GM23338 (cell line): ENCODE measurements around the gene CELF2.

Experiments used
- CREB1 ChIP-seq: fragments of 250-450 bp; sonication (Bioruptor Pico); IDR thresholded peaks from 2 replicates; pipeline ENCODE4 v1.5.0; 2020; ENCODE audit warnings: low read depth, mild to moderate bottlenecking, moderate library complexity
- CTCF ChIP-seq, 2 experiments: fragments of 200-600 bp in 1 of 2; sonication (generic) in 1 of 2; conservative IDR thresholded peaks; 2 replicates each; pipeline versions ENCODE4 v1.5.1 to v1.6.1; 2016 to 2017; ENCODE audit warnings: antibody characterized with exemption in 2 of 2, low read depth in 2 of 2, mild to moderate bottlenecking in 2 of 2, moderate library complexity in 1 of 2
- EZH2 ChIP-seq: fragments of 200-600 bp; sonication (generic); IDR thresholded peaks from one replicate; pipeline ENCODE4 v1.8.0; 2017; ENCODE audit warnings: antibody characterized with exemption, mild to moderate bottlenecking, low read depth; ENCODE audit not compliant: unreplicated experiment
- EZH2phosphoT487 ChIP-seq: fragments of 200-600 bp; sonication (generic); IDR thresholded peaks from one replicate; pipeline ENCODE4 v1.8.1; 2018; ENCODE audit warnings: antibody characterized with exemption; ENCODE audit not compliant: unreplicated experiment

DNA sequence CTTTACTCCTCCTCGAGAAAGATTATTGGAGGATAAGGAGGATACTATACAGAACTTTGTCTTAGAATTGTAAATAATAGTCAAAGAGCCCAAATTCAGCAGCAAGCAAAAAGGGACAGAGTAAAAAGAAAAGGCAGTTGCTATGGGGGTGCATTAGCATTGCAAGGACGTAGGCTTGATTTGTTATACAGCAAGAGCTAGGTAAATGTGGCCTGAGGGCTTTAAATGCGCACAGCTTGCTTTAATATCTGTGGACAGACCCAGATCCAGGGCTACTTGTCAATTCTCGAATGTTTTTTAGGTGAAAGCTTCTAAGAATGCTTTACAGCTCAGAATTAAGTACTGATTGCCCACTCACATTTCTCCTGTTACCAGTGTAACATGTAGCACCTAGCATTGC lies 58.5 kb downstream of the CELF2 start:
- TF ChIP-seq CTCF (conservative IDR thresholded peaks at IDR 0.05; ENCODE audit: low read depth in 2 of 2) = no peak
- TF ChIP-seq EZH2 = no peak
- no peak for TF ChIP-seq EZH2phosphoT487
- no peak for TF ChIP-seq CREB1 (CRISPR knock-in tag)
